NB4 (cell line): Measurements from ENCODE around the gene DAAM2.

Experiments used
- MYC ChIP-seq: IDR thresholded peaks from 2 replicates; pipeline ENCODE4 v1.6.1; 2011; ENCODE audit warnings: low read depth, low read length
- POLR2A ChIP-seq: IDR thresholded peaks from 2 replicates; pipeline ENCODE4 v1.6.1; 2011; ENCODE audit warnings: mild to moderate bottlenecking; ENCODE audit not compliant: insufficient read length; ENCODE audit errors: extremely low read depth
- TF ChIP-seq, protein P1 (sequence below): IDR thresholded peaks from one replicate; pipeline ENCODE4 v1.5.1; 2012; ENCODE audit warnings: low read depth, low read length
- TF ChIP-seq, protein P2 (sequence below): IDR thresholded peaks from 2 replicates; pipeline ENCODE4 v1.6.1; 2011; ENCODE audit warnings: low read depth, low read length

- TF ChIP-seq, protein P1, sequence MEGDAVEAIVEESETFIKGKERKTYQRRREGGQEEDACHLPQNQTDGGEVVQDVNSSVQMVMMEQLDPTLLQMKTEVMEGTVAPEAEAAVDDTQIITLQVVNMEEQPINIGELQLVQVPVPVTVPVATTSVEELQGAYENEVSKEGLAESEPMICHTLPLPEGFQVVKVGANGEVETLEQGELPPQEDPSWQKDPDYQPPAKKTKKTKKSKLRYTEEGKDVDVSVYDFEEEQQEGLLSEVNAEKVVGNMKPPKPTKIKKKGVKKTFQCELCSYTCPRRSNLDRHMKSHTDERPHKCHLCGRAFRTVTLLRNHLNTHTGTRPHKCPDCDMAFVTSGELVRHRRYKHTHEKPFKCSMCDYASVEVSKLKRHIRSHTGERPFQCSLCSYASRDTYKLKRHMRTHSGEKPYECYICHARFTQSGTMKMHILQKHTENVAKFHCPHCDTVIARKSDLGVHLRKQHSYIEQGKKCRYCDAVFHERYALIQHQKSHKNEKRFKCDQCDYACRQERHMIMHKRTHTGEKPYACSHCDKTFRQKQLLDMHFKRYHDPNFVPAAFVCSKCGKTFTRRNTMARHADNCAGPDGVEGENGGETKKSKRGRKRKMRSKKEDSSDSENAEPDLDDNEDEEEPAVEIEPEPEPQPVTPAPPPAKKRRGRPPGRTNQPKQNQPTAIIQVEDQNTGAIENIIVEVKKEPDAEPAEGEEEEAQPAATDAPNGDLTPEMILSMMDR = no peak
- TF ChIP-seq, protein P2, sequence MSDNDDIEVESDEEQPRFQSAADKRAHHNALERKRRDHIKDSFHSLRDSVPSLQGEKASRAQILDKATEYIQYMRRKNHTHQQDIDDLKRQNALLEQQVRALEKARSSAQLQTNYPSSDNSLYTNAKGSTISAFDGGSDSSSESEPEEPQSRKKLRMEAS = no peak
- TF ChIP-seq POLR2A (no peak), MYC (no peak)
These were observed 21.7 kb upstream of the DAAM2 start for GRCh38 chr6:39770446-39770845.
